Measurements from ENCODE around the gene CLCN7.

Gene CLCN7, protein sequence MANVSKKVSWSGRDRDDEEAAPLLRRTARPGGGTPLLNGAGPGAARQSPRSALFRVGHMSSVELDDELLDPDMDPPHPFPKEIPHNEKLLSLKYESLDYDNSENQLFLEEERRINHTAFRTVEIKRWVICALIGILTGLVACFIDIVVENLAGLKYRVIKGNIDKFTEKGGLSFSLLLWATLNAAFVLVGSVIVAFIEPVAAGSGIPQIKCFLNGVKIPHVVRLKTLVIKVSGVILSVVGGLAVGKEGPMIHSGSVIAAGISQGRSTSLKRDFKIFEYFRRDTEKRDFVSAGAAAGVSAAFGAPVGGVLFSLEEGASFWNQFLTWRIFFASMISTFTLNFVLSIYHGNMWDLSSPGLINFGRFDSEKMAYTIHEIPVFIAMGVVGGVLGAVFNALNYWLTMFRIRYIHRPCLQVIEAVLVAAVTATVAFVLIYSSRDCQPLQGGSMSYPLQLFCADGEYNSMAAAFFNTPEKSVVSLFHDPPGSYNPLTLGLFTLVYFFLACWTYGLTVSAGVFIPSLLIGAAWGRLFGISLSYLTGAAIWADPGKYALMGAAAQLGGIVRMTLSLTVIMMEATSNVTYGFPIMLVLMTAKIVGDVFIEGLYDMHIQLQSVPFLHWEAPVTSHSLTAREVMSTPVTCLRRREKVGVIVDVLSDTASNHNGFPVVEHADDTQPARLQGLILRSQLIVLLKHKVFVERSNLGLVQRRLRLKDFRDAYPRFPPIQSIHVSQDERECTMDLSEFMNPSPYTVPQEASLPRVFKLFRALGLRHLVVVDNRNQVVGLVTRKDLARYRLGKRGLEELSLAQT

DNA sequence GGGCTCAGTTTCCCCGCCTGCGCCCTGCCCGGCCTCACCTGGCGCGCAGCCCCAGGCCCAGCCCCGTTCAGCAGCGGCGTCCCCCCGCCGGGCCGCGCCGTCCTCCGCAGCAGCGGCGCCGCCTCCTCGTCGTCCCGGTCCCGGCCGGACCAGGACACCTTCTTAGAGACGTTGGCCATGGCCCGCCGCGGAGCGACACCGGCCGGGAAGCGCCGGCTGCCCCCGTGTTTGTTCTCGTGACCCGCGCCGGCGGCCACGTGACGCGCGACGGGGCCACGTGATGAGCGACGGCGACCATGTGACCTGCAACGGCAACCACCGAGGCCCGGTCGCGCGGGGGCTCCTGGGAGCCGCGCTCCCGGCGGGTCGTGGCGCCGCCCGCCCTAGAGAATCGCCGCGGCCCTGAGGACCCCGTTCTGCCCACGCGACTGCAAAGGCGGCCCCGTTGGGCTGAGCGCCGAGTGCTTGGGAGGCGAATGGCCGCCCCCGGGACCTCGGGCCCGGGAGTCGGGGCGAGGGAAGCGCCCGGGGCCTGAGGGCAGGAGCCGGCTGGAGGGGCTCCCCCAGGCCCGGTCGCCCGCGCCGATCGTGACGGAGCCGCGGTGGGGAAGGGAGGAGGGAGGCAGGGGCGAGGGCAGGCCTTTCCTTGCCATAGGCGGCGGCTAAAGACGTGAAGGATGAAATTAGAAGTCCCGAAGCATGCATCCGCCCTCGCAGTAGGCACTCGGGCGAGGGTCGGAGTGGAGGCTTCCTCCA is at the start of gene CLCN7:
Gene CLCN7 (minus strand): TSS at position 233 of the 756 bp plus-strand sequence. CDS start 54 bp downstream, at position 179.
- Mint-ChIP-seq H3K4me3 (peak within 1 kb of the TSS; percentile 89), H3K9me3 (ENCODE audit: low read depth) (no peaks in the 10 kb centered on the region), H3K36me3 (no peaks in the 10 kb centered on the region), H3K4me1 (ENCODE audit: low read depth) (peaks cover 31% of the 10 kb centered on the region), H3K27me3 (no peaks in the 10 kb centered on the region), H3K27ac (peak within 1 kb of the TSS; percentile 90)

DNA sequence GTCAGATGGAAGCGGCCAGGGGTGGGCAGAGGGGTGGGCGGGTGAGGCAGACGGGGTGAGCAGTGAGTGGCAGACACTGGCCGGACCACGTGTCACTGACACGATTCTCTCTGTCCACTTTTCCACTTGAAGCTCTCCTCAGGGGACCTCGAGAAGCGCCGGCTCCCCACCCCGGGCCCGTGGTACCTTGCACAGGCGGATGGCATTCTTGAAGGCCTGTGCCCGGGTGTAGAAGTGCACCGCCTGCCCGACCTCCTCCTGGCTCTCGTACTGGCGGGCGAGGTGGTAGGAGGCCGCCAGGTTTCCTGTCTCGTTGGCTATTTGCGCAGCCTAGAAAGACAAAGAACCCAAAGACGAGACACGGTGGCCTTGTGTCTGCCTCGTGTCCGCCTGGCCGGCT is 49.5 kb upstream of the CLCN7 start:
- Mint-ChIP-seq H3K4me1 (ENCODE audit: low read depth) (peaks cover 15% of the 10 kb centered on the region), H3K36me3 (no peaks in the 10 kb centered on the region), H3K27ac (no peak overlapping the region), H3K4me3 (no peak overlapping the region), H3K27me3 (no peaks in the 10 kb centered on the region), H3K9me3 (ENCODE audit: low read depth) (no peaks in the 10 kb centered on the region)

DNA sequence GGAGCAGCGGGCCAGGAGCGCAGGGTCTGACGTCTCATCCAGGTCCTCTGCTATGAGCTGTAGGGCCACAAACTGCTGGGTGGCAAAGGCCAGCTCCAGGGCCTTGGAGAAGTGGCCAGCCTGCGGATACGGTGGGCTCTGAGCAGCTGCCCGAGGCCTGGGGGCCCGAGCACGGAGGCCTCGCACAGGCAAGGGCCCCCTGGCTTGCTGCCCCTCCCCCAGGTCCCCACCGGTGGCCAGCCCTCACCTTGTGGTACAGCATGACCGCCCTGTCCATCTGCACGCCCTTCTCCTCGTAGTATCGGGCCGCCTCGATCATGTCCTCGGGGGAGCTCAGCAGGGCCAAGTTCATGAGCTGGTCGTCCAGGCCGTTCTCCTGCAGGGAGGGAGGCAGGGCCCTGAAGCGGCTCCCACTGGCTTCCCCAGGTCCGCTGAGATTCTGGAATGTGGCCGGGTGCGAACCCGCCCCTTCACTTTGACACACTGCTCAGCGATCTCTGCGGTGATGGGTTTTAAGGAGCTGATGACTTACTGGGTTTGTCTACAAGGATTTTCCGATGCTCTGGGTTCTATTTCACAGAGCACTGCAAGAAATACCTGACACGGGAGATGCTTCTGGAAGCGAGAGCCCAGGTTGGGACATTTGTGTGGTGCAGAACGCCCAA is 48.9 kb upstream of the CLCN7 start:
- no peaks in the 10 kb centered on the region for H3K27me3 Mint-ChIP-seq
- H3K36me3 Mint-ChIP-seq, result no peaks in the 10 kb centered on the region
- H3K4me3 Mint-ChIP-seq, result no peak overlapping the region
- no peaks in the 10 kb centered on the region for H3K9me3 Mint-ChIP-seq (ENCODE audit: low read depth)
- H3K27ac Mint-ChIP-seq, result no peak overlapping the region
- peaks cover 13% of the 10 kb centered on the region for H3K4me1 Mint-ChIP-seq (ENCODE audit: low read depth)

DNA sequence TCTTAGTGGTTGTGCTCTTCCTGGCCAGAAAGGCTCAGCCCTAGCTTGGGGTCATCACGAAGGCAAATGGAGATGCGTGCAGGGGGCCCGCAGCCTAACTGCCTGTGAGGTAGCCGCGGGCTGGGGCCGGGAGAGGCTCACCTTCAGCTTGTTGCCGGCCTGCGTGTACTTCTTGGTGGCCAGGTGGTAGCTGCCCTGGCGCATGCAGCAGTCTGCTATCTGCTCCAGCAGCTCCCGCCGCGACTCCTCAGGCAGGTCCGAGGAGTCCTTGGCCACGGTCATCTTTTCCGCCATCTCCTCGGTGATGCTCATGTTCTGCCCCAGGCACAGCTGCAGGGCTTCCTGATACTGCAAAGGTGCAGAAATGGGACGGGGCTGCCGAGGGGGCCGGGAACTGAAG is 45.6 kb upstream of the CLCN7 start:
- no peaks in the 10 kb centered on the region for H3K27me3 Mint-ChIP-seq
- H3K36me3 Mint-ChIP-seq, result no peaks in the 10 kb centered on the region
- no peak overlapping the region for H3K4me3 Mint-ChIP-seq
- no peaks in the 10 kb centered on the region for H3K9me3 Mint-ChIP-seq (ENCODE audit: low read depth)
- no peak overlapping the region for H3K27ac Mint-ChIP-seq
- no peaks in the 10 kb centered on the region for H3K4me1 Mint-ChIP-seq (ENCODE audit: low read depth)

DNA sequence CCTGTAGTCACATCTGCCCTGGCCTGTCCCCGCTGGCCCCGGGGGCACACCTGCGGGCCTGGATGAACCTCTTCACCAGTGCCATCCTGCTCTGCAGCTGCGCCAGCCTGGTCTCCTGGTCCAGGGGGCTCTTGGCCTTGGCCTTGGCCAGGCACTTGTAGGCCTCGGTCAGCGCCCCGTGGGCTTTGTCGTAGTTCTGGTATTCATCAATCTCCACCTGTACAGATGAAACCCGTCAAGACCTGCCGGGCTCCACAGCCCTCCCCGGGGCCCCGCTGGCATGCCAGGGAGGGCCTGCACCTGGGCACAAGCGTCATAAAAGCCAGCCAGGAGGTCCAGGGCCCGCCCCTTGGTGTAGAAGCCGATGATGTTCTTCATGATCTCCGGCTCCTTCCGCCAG is 45.0 kb upstream of the CLCN7 start:
- no peak overlapping the region for H3K4me3 Mint-ChIP-seq
- H3K36me3 Mint-ChIP-seq, result peaks cover 2% of the 10 kb centered on the region
- no peaks in the 10 kb centered on the region for H3K4me1 Mint-ChIP-seq (ENCODE audit: low read depth)

DNA sequence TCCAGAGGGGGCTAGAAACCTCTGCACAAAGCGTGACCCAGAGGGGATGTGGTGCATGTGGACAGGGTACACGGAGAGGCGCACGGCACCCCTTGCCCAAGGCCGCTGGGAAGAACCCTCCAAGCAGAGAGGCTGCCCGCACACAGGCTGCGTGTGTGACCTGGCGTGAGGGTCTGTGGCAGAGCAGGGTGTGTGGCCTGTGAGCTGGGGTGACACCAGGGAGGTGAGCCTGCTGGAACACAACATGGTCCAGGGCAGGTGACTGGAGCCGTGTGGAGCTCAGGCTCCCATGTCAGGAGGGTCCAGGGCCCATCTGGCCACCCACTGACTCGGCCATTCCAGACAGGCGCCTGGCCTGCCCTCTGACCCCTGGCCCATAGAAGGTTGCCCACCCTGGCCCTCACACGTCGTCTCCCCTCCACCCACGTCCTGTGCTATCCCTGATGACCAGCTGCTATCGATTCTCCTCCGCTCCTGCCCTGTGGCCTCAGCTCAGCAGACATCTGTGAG is 43.9 kb upstream of the CLCN7 start:
- Mint-ChIP-seq H3K9me3 (ENCODE audit: low read depth) (no peaks in the 10 kb centered on the region), H3K4me1 (ENCODE audit: low read depth) (no peaks in the 10 kb centered on the region), H3K4me3 (no peak overlapping the region), H3K36me3 (peaks cover 2% of the 10 kb centered on the region), H3K27me3 (no peaks in the 10 kb centered on the region), H3K27ac (no peak overlapping the region)

More for the DNA sequence above, 45.0 kb upstream of the CLCN7 start:
- H3K27ac Mint-ChIP-seq, result no peak overlapping the region
- no peaks in the 10 kb centered on the region for H3K9me3 Mint-ChIP-seq (ENCODE audit: low read depth)
- H3K27me3 Mint-ChIP-seq, result no peaks in the 10 kb centered on the region

DNA sequence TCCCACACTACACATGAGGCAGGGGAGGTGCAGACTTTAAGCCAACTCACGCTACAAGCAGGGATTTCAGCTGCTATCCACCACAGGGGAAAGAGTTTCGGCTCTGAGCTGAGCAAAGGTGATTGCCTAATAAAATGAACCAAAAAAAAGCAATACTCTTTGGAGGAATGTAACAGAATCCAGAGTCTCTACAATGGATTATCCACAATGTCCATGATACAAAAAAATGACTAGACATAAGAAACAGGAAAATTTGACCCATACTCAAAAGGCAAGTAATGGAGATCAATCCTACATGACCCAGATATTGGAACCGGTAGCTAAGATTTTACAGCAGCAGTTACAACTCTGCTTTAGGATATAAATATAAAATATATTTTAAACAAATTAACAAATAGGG is 39.7 kb upstream of the CLCN7 start:
- Mint-ChIP-seq H3K27ac (no peak overlapping the region), H3K4me3 (no peak overlapping the region), H3K27me3 (no peaks in the 10 kb centered on the region), H3K9me3 (ENCODE audit: low read depth) (no peaks in the 10 kb centered on the region), H3K36me3 (peaks cover 2% of the 10 kb centered on the region), H3K4me1 (ENCODE audit: low read depth) (no peaks in the 10 kb centered on the region)

DNA sequence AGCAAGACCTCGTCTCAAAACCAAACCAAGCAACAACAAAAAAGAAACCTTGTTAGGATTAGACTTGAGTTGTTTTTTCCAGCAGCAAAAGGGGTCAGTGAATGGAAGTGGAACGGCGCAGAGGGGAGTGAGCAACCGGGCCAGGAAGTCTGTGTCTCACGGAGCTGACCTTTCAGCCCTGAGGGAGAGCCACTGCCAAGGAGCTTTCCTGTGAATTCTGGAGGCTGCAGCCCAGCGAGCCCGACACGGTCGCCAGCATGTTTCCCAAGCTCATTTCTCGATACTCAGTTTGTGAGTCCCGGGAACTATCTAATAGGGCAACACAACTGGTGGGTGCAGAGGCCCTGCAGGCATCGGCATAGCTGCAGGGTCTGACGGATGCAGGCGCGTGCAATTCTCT is 37.9 kb upstream of the CLCN7 start:
- Mint-ChIP-seq H3K27me3 (no peaks in the 10 kb centered on the region), H3K4me1 (ENCODE audit: low read depth) (no peaks in the 10 kb centered on the region), H3K36me3 (peaks cover 2% of the 10 kb centered on the region), H3K27ac (no peak overlapping the region), H3K4me3 (no peak overlapping the region), H3K9me3 (ENCODE audit: low read depth) (no peaks in the 10 kb centered on the region)

DNA sequence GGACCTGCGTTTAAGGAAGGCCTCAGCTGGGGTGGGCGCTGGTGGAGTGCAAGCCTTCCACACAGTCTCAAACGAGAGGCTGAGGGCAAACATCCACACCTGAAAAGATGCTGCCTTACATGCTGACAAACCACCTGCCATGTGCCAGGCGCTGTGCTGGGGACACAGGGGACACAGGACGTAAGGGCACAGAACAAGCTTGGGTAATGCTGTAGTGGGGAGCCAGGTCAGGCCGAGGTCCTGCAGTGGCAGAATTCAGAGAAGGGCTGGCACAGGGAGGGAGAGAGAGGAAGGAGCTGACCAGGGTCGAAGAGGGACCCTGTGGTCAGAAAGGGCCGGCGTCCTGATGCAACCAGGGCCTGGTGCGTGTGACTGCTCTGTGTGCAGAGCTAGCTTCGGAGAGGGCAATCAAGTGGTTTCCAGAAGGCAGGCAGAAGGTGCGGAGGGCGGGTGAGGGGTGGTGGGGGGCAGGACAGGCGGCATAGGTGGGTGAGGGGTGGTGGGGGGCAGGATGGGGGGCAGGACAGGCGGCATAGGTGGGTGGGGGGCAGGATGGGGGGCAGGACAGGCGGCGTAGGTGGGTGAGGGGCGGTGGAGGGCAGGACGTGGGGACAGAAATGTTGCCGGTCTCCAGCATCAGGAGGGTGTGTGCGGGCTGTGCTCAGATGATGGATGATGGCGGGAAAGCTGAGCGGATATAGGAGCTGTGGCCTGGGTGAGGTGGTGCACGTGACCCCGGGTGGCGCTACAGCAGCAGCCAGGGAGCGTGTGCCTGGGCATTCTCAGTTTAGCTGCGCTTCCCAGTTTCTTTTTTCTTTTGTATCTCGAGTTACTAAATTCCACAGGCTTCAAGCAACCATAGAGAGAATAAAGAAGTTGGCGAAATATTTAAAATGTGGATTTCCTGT is 37.1 kb upstream of the CLCN7 start:
- no peaks in the 10 kb centered on the region for H3K27me3 Mint-ChIP-seq
- H3K4me1 Mint-ChIP-seq (ENCODE audit: low read depth), result no peaks in the 10 kb centered on the region
- H3K9me3 Mint-ChIP-seq (ENCODE audit: low read depth), result no peaks in the 10 kb centered on the region
- H3K4me3 Mint-ChIP-seq, result no peak overlapping the region
- H3K27ac Mint-ChIP-seq, result no peak overlapping the region
- peaks cover 2% of the 10 kb centered on the region for H3K36me3 Mint-ChIP-seq

DNA sequence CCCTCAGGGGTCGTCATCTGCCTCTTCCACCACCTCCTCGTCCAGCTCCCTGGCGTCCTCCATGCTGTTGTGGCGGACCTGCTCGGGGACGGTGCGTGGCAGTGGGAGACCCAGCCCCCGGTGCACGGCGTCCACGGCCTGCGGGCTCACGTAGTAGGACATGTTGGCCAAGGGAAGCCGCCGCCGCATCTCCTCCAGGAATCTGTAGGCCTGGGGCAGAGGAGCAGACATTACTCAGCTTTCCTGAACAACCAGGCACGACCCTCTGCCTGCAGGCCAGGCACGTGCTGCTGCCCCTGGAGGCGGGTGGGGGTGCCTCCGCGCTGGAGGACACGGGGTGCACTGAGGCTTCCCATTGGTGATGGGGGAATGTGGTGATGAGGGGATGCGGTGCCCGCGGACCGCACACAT is 36.1 kb upstream of the CLCN7 start:
- Mint-ChIP-seq H3K27me3 (no peaks in the 10 kb centered on the region), H3K4me3 (no peak overlapping the region), H3K27ac (no peak overlapping the region), H3K4me1 (ENCODE audit: low read depth) (no peaks in the 10 kb centered on the region), H3K9me3 (ENCODE audit: low read depth) (no peaks in the 10 kb centered on the region), H3K36me3 (peaks cover 2% of the 10 kb centered on the region)

DNA sequence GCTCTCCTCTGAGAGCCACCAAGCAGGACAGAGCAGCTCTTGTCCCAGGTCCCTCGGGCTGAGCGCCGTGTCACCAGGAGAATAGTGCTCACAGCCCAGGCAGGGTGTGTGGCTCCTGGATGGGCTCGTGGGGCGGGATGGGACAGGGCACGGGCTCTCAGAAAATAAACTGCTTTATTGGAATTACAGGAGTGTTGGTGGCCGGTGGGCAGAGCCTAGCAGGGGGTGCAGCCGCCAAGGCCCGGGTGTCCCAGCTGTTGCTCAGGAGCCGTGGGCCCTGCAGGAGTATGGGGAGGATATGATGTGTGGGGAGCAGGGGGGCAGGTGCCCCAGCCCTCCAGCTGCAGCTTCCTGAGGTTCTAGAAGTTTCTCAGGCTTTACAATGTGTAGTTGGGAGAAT is 35.4 kb upstream of the CLCN7 start:
- Mint-ChIP-seq H3K27ac (no peak overlapping the region), H3K27me3 (no peaks in the 10 kb centered on the region), H3K4me3 (no peak overlapping the region), H3K9me3 (ENCODE audit: low read depth) (no peaks in the 10 kb centered on the region), H3K36me3 (peaks cover 2% of the 10 kb centered on the region), H3K4me1 (ENCODE audit: low read depth) (no peaks in the 10 kb centered on the region)

DNA sequence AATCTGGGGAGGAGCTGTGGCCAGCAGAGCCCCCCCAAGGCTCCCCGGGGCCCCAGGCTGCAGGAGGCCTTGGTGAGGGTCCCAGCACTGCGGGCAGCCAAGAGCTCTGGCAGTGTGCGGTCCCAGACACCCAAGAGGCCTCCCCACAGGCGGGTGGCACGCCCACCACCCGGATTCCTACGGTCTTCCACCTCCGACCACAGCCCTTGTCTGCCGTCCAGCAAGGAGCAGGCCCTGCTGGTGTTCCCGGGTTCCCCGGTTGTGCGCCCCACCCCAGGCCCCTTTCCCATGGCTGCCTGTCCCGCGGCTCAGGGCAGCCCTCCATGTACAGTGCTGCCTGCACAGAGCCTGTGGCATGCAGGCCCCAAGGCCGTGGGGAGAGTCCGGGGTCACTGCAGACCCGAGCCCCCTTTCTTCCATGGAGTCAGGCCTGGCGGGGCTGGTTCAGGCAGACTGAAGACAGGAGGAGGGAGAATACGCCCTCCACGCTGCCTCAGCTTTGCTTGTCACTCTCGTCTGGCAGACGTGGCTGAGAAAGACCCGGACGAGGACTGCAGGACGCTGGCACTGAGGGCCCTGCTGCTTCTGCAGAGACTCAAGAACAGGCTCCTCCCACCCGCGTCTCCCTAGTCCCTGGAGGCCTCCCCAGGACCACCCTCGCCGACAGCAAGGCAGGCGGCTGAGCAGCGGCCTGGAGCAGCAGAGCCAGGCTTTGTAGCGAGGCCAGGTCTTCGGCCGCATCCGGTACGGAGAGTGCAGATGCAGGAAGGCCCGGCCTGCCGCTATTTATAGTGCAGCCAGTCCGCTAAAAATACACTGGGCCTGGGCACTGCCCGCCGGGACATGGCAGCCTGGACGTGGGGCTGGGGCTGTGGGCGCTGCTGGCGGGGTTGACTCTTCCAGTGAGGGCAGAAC is 34.7 kb upstream of the CLCN7 start:
- Mint-ChIP-seq H3K27me3 (no peaks in the 10 kb centered on the region), H3K36me3 (no peaks in the 10 kb centered on the region), H3K27ac (no peak overlapping the region), H3K4me1 (ENCODE audit: low read depth) (no peaks in the 10 kb centered on the region), H3K4me3 (no peak overlapping the region), H3K9me3 (ENCODE audit: low read depth) (no peaks in the 10 kb centered on the region)

Data from activated naive CD8-positive, alpha-beta T cell (primary cell).